Ishikawa (cell line): ENCODE measurements around the gene RGCC.

ENCODE experiments used
- CEBPB ChIP-seq: IDR thresholded peaks from 2 replicates; pipeline ENCODE4 v1.6.1; 2012
- CREB1 ChIP-seq: IDR thresholded peaks from 2 replicates; pipeline ENCODE4 v1.6.1; 2012; ENCODE audit warnings: low read depth
- EGR1 ChIP-seq: IDR thresholded peaks from 2 replicates; pipeline ENCODE4 v1.6.1; 2012
- EP300 ChIP-seq: IDR thresholded peaks from 2 replicates; pipeline ENCODE4 v1.6.1; 2012; ENCODE audit warnings: borderline replicate concordance
- FOXM1 ChIP-seq: IDR thresholded peaks from 2 replicates; pipeline ENCODE4 v1.6.1; 2012; ENCODE audit warnings: low read depth, borderline replicate concordance
- MAX ChIP-seq: IDR thresholded peaks from 2 replicates; pipeline ENCODE4 v1.6.1; 2012
- NFIC ChIP-seq: IDR thresholded peaks from 2 replicates; pipeline ENCODE4 v1.6.1; 2012
- RAD21 ChIP-seq: IDR thresholded peaks from 2 replicates; pipeline ENCODE4 v1.6.1; 2012; ENCODE audit warnings: low read depth
- TAF1 ChIP-seq: IDR thresholded peaks from 2 replicates; pipeline ENCODE4 v1.6.1; 2012; ENCODE audit warnings: low read depth, mild to moderate bottlenecking
- TCF12 ChIP-seq: IDR thresholded peaks from 2 replicates; pipeline ENCODE4 v1.6.1; 2012; ENCODE audit warnings: low read depth
- TEAD4 ChIP-seq: IDR thresholded peaks from 2 replicates; pipeline ENCODE4 v1.6.1; 2012
- YY1 ChIP-seq: IDR thresholded peaks from 2 replicates; pipeline ENCODE4 v1.6.1; 2012; ENCODE audit warnings: low read depth
- ZBTB7A ChIP-seq: IDR thresholded peaks from 2 replicates; pipeline ENCODE4 v1.6.1; 2012; ENCODE audit warnings: low read depth
- TF ChIP-seq, protein P1 (sequence below): IDR thresholded peaks from 2 replicates; pipeline ENCODE4 v1.6.1; 2012; ENCODE audit warnings: low read depth, mild to moderate bottlenecking
- TF ChIP-seq, protein P2 (sequence below): IDR thresholded peaks from 2 replicates; pipeline ENCODE4 v1.6.1; 2012

Gene RGCC

DNA sequence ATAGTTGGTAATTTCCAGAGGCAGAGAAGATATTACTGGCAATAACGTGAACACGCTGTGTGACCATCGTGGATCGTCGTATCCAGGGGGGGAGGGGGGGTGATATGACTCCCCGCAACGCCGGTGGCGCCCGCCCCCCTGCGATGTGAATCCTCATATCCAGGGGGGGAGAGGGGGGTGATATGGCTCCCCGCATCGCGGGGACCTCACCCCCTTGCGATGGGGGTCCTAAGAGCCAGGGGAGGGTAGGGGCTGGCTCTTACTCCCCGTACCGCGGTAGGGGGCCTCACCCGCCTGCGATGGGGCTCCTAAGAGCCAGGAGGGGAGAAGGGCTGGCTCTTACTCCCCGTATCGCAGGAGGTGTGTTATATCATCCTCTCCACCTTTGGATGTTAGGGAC lies 31.3 kb upstream of the RGCC start:
- TF ChIP-seq FOXM1: no peak
- no peak for TF ChIP-seq CEBPB

GRCh38 chr13:41427666-41428065 lies 29.7 kb upstream of the RGCC start:
- TF ChIP-seq, protein P1, sequence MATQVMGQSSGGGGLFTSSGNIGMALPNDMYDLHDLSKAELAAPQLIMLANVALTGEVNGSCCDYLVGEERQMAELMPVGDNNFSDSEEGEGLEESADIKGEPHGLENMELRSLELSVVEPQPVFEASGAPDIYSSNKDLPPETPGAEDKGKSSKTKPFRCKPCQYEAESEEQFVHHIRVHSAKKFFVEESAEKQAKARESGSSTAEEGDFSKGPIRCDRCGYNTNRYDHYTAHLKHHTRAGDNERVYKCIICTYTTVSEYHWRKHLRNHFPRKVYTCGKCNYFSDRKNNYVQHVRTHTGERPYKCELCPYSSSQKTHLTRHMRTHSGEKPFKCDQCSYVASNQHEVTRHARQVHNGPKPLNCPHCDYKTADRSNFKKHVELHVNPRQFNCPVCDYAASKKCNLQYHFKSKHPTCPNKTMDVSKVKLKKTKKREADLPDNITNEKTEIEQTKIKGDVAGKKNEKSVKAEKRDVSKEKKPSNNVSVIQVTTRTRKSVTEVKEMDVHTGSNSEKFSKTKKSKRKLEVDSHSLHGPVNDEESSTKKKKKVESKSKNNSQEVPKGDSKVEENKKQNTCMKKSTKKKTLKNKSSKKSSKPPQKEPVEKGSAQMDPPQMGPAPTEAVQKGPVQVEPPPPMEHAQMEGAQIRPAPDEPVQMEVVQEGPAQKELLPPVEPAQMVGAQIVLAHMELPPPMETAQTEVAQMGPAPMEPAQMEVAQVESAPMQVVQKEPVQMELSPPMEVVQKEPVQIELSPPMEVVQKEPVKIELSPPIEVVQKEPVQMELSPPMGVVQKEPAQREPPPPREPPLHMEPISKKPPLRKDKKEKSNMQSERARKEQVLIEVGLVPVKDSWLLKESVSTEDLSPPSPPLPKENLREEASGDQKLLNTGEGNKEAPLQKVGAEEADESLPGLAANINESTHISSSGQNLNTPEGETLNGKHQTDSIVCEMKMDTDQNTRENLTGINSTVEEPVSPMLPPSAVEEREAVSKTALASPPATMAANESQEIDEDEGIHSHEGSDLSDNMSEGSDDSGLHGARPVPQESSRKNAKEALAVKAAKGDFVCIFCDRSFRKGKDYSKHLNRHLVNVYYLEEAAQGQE: no peak
- no peak for TF ChIP-seq ZBTB7A
- TF ChIP-seq RAD21: no peak
- no peak for TF ChIP-seq TAF1
- TF ChIP-seq CEBPB: no peak
- TF ChIP-seq CREB1: no peak
- no peak for TF ChIP-seq TEAD4
- TF ChIP-seq MAX: no peak
- TF ChIP-seq, protein P2, sequence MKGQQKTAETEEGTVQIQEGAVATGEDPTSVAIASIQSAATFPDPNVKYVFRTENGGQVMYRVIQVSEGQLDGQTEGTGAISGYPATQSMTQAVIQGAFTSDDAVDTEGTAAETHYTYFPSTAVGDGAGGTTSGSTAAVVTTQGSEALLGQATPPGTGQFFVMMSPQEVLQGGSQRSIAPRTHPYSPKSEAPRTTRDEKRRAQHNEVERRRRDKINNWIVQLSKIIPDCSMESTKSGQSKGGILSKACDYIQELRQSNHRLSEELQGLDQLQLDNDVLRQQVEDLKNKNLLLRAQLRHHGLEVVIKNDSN: no peak
- TF ChIP-seq YY1: no peak
- TF ChIP-seq NFIC: no peak
- TF ChIP-seq TCF12: no peak
- TF ChIP-seq EGR1: no peak
- TF ChIP-seq FOXM1: no peak

GRCh38 chr13:41428155-41428554 lies 29.2 kb upstream of the RGCC start:
- TF ChIP-seq EGR1: no peak
- no peak for TF ChIP-seq CEBPB
- no peak for TF ChIP-seq ZBTB7A
- no peak for TF ChIP-seq NFIC
- TF ChIP-seq TAF1: no peak
- TF ChIP-seq TEAD4: no peak
- TF ChIP-seq RAD21: no peak
- no peak for TF ChIP-seq FOXM1
- TF ChIP-seq MAX: no peak
- TF ChIP-seq TCF12: no peak

DNA sequence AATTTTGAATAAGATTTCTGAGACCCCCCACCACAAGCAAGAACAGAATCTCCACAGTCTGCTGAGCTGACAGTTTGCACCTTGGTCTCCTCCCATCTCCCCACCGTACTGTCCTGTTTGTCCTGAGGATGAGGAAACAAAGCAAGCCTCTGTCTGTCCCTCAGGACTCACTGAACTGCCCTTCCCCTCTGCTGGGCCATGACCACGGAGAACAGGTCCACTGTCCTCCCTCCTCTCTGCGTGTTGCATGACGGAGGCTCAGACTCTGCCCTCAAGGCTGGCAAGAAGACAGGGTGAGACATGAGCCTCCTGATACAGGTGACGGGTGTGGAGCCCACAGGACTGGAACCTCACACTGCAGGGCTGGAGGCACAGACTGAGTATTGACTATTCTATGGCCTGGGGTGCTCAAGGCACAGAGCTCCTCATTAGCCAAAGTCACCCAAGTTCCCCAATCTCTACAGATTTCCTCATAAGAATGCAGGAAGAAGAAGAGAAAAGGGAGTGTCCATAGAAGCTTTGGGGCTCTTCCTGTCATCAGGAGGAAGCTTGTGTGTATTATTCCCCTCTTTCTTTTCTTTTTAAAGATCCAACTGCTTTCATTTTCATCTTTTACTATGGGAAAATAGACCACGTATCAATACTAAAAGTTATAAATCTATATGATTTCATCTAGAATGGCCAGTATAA lies 22.4 kb upstream of the RGCC start:
- no peak for TF ChIP-seq CEBPB
- no peak for TF ChIP-seq TEAD4
- no peak for TF ChIP-seq TAF1
- TF ChIP-seq, protein P2: no peak
- TF ChIP-seq TCF12: no peak
- TF ChIP-seq, protein P1: no peak
- TF ChIP-seq FOXM1: no peak
- TF ChIP-seq CREB1: no peak
- TF ChIP-seq EP300: no peak
- TF ChIP-seq YY1: no peak
- TF ChIP-seq EGR1: no peak
- TF ChIP-seq NFIC: no peak
- TF ChIP-seq MAX: no peak

GRCh38 chr13:41443969-41444368 lies 13.4 kb upstream of the RGCC start:
- TF ChIP-seq TCF12 (no peak), MAX (no peak), CEBPB (no peak), TEAD4 (no peak), CREB1 (no peak), EP300 (no peak), TAF1 (no peak), ZBTB7A (no peak), RAD21 (no peak), FOXM1 (no peak), NFIC (no peak), YY1 (no peak), EGR1 (no peak)
- TF ChIP-seq, protein P1: no peak
- TF ChIP-seq, protein P2: no peak
